ENCODE results near the gene UROD.

- TF ChIP-seq CTCF (IDR thresholded peaks at IDR 0.05; ENCODE audit: low read depth, low read length, missing input control) (no peak), TAF1 (conservative IDR thresholded peaks at IDR 0.05) (no peak), ZBTB33 (IDR thresholded peaks at IDR 0.05) (no peak), JUND (IDR thresholded peaks at IDR 0.05) (no peak), ATF3 (IDR thresholded peaks at IDR 0.05) (no peak), GABPA (IDR thresholded peaks at IDR 0.05 in 1 of 2, conservative IDR thresholded peaks at IDR 0.05 in 1 of 2) (no peak), EGR1 (IDR thresholded peaks at IDR 0.05; ENCODE audit: low read depth in 2 of 2) (no peak), YY1 (IDR thresholded peaks at IDR 0.05) (no peak), NR2F2 (IDR thresholded peaks at IDR 0.05) (no peak), MAX (IDR thresholded peaks at IDR 0.05) (no peak)
Observed at GRCh38 chr1:45044916-45045315, 32.9 kb downstream of the UROD start.

Measured in liver (tissue), 3 donors.